A549 (cell line): ENCODE measurements around the gene MT2A.

Source experiments
- CEBPB ChIP-seq, 2 experiments: fragments of >200 bp in 1 of 2; sonication (Bioruptor Twin) in 1 of 2; formaldehyde crosslinking in 1 of 2; IDR thresholded peaks; 2 replicates each; pipeline ENCODE4 v1.6.1; 2012 to 2016
- CTCF ChIP-seq: fragments of >200 bp; sonication (Bioruptor Twin); formaldehyde crosslinking; IDR thresholded peaks from 3 replicates; pipeline ENCODE4 v1.5.1; 2016
- E2F6 ChIP-seq: IDR thresholded peaks from 2 replicates; pipeline ENCODE4 v1.6.1; 2012; ENCODE audit warnings: low read depth, borderline replicate concordance
- EHF ChIP-seq: fragments of 250-450 bp; sonication (Bioruptor Pico); IDR thresholded peaks from 2 replicates; pipeline ENCODE4 v1.5.0; 2020; ENCODE audit warnings: mild to moderate bottlenecking
- EP300 ChIP-seq, 2 experiments: fragments of >200 bp; sonication (Bioruptor Twin); formaldehyde crosslinking; IDR thresholded peaks; 2 replicates in 1 of 2; 3 replicates in 1 of 2; pipeline ENCODE4 v1.6.1; 2016 to 2017
- HES2 ChIP-seq: fragments of >200 bp; sonication (Bioruptor Twin); formaldehyde crosslinking; IDR thresholded peaks from 2 replicates; pipeline ENCODE4 v1.6.1; 2016
- HOXB13 ChIP-seq: fragments of 250-450 bp; sonication (Bioruptor Pico); IDR thresholded peaks from 2 replicates; pipeline ENCODE4 v1.5.0; 2020; ENCODE audit warnings: low read depth, mild to moderate bottlenecking, moderate library complexity
- MAFK ChIP-seq: fragments of 450-650 bp; IDR thresholded peaks from 2 replicates; pipeline ENCODE4 v1.6.1; 2014; ENCODE audit not compliant: partially characterized antibody
- POLR2A ChIP-seq: IDR thresholded peaks from 2 replicates; pipeline ENCODE4 v1.6.1; 2012; ENCODE audit warnings: mild to moderate bottlenecking, low read length
- RARB ChIP-seq: fragments of 250-450 bp; sonication (Bioruptor Pico); IDR thresholded peaks from 2 replicates; pipeline ENCODE4 v1.8.0; 2021; ENCODE audit warnings: mild to moderate bottlenecking, moderate library complexity
- RCOR1 ChIP-seq: fragments of 150-350 bp; IDR thresholded peaks from 2 replicates; pipeline ENCODE4 v1.6.1; 2014; ENCODE audit warnings: antibody characterized with exemption, low read length, low read depth
- REST ChIP-seq: fragments of 200-600 bp; sonication (generic); IDR thresholded peaks from 2 replicates; pipeline ENCODE4 v1.6.1; 2016; ENCODE audit warnings: antibody characterized with exemption, mild to moderate bottlenecking, moderate library complexity
- RFX5 ChIP-seq: fragments of 450-650 bp; IDR thresholded peaks from 2 replicates; pipeline ENCODE4 v1.7.1; 2014; ENCODE audit warnings: antibody characterized with exemption, mild to moderate bottlenecking, moderate library complexity

- TF ChIP-seq EP300 (IDR thresholded peaks at IDR 0.05) = no peak
- no peak for TF ChIP-seq CEBPB (IDR thresholded peaks at IDR 0.05)
- no peak for TF ChIP-seq E2F6
- TF ChIP-seq POLR2A = no peak
- TF ChIP-seq RARB (CRISPR knock-in tag) = no peak
- no peak for TF ChIP-seq CTCF
- TF ChIP-seq RFX5 = no peak
- TF ChIP-seq MAFK = no peak
- no peak for TF ChIP-seq RCOR1
- TF ChIP-seq REST = no peak
- TF ChIP-seq HOXB13 (CRISPR knock-in tag) = no peak
- TF ChIP-seq EHF = no peak
- TF ChIP-seq HES2 = no peak
Measured at GRCh38 chr16:56577300-56577625, 31.1 kb upstream of the MT2A start.
